Hippocampal formation (tissue), 2 donors: ENCODE data around the gene CIDEB.
A peak's percentile ranks its signal among the peaks of the same experiment; 100 is the strongest.
"Not testable (repeated sequence)": the region's sequence is repeated elsewhere in the genome, so short reads cannot be mapped to it uniquely, and the experiment has no call there.

Experiments used
- DNase-seq, 2 donors: peaks; one replicate each; lab custom pipeline; 2025; lab: John Stamatoyannopoulos, UW

The CIDEB gene, protein sequence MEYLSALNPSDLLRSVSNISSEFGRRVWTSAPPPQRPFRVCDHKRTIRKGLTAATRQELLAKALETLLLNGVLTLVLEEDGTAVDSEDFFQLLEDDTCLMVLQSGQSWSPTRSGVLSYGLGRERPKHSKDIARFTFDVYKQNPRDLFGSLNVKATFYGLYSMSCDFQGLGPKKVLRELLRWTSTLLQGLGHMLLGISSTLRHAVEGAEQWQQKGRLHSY

GRCh38 chr14:24307575-24308341 is at the start of gene CIDEB:
TSS of gene CIDEB (minus strand) at chr14:24307977. CDS start at chr14:24307858, 119 bp downstream.
- peak; percentile 17 to 34 for DNase-seq

DNA sequence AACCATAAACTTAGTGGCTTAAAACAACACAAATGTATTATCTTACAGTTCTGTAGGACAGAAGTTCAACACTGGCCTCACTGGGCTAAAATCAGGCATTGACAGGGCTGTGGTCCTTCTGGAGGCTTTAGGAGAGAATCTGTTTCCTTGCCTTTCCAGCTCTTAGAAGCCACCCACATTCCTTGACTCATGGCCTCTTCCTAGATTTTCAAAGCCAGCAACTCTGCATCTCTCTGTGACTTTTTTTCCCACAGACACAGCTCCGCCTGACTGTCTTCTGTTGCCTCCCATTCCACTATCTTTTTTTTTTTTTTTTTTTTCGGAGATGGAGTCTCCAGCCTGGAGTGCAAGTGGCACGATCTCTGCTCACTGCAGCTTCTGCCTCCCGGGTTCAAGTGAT is 48.4 kb upstream of the CIDEB start:
- DNase-seq, result no peak

- no peak for DNase-seq
Measured at GRCh38 chr14:24355009-24355408, 47.2 kb upstream of the CIDEB start.

DNA sequence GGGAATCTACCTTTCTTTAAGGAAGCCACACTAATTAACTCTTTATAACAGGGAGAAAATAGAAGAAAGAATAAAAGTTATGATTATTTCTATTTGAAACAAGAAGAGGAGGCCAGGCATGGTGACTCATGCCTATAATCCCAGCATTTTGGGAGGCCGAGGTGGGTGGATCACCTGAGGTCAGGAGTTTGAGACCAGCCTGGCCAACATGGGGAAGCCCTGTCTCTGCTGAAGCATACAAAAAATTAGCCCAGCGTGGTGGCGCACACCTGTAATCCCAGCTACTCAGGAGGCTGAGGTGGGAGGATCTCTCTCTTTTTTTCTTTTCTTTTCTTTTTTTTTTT is 46.7 kb upstream of the CIDEB start:
- not testable (repeated sequence) for DNase-seq

DNA sequence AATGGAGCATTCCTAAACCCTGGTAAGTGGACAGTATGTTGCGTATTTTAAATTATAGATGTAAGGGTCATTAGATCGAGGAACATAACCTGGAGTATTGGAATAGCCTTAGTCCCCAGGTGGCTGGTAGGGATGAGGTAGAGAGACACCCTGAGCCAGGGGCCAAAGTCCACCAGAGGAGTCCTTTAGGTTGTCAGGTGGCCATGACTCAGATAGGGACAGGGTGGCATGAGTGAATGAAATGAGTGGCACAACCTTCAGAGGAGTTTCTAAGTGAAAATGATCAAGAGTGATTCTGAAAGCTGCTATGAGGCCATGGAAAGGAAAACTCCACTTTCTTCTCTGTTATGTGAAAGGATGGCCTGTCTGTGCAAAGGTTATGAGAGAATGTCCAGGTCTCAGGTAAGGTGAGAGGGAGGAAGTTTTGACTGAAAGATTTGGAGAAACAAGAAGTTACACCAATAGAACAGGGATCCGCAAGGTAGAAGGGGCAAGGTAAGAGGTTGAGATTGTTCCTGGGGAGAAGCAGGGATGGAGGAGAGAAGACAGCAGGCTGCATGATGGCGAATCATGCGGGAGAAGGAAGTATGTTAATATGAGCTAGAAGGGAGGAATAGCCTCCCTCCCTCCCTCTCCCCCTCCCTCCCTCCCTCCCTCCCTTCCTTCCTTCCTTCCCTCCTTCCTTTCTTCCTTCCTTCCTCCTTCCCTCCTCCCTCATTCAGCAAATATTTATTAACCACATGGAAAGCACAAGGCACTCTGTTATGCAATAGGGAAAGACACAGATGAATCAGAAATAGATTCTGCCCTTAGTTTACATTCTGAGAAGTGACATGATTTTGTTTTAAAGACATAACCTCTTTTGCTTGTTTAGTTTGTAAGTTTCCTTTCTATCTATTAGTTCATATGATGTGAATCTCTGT is 46.0 kb upstream of the CIDEB start:
- DNase-seq, result no peak

- no peak for DNase-seq
Measured at GRCh38 chr14:24351517-24351916, 43.7 kb upstream of the CIDEB start.

GRCh38 chr14:24349742-24350141 is 42.0 kb upstream of the CIDEB start:
- no peak for DNase-seq

DNA sequence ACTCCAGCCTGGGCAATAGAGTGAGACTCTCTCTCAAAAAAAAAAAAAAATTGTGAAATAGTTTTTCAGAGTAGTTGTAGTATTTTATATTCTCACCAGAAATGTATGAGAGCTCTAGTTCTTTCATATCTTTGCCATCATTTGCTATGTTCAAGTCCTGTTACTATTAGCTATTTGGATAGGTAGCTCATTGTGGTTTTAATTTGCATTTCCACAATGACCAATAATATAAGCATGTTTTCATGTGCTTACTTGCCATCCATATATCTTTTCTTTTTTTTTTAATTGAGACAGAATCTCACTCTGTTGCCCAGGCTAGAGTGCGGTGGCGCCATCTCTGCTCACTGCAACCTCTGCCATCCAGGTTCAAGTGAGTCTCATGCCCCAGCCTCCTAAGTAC is 40.4 kb upstream of the CIDEB start:
- DNase-seq, result no peak

DNA sequence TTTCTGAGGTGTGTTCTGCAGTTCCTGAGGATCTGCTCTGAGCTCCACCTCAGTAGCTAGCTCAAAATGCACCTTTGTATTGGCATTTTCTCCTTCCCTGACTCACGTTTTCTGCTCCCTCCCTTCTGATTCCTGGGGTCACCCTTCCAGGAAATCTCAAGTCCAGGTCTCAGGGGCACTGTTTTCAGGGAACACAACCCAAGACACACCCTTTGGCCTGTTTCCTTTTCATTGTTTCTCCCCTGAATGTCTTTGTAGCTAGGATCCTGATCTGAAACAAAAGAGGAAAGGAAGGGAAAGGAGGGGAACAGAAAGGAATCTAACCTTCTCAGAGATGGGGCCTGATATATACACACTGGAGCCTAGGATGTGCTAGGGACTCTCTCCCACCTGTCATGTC is 39.4 kb upstream of the CIDEB start:
- DNase-seq, result no peak

- no peak for DNase-seq
Measured at GRCh38 chr14:24343795-24344660, 36.3 kb upstream of the CIDEB start.

DNA sequence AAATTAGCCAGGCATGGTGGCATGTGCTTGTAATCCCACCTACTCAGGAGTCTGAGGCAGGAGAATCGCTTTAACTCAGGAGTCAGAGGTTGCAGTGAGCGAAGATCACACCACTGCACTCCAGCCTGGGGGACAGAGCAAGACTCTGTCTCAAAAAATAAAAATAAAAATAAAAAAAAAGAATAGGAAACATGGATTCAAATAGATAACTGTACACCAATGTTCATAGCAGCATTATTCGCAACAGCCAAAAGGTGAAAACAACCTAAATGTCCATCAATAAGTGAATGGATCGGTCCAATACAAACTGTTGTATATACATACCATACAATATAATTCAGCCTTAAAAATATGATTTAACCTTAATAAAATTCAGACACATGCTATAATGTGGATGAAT is 35.1 kb upstream of the CIDEB start:
- DNase-seq, result no peak

DNA sequence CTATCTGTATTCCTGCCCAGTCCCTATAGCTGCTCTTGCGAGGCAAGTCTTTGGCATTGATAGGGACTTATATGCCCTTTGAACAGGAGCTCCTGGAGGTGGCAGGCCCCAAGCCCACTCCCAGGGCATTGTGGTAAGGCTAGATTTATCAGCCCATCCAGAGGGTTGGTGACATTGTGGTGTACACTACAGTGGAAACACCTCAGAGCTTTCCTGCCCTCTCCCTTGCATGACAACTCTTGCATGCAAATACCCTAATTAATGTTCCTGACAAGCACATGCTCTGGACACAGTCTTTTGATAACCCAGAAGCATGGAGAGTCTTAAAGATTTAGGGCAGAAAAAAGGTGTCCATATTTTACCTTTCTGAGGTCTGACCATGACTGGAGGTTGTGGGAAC is 32.8 kb upstream of the CIDEB start:
- DNase-seq, result no peak

- no peak for DNase-seq
Measured at GRCh38 chr14:24339284-24340151, 31.7 kb upstream of the CIDEB start, which contains the start of gene RIPK3. TSS of gene RIPK3 (minus strand) at chr14:24339991. CDS start at chr14:24339826, 165 bp downstream.

DNA sequence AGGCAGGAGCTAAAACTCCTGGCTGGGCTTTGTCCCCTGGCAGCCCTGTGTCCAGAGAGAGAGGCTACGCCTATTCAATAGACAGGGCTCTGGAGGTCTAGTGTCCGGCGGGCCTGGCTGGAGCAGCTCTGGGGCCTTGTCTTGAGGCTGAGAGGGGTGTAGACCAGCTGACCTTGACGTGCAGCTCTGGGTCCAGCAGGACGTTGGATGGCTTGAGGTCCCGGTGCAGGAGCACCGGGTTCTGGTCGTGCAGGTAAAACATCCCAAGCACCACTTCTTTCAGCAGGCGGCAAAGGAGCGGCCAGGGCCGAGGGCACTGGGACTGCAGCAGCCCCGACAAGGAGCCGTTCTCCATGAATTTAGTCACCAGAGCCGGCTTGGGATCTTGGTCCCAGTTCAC is 31.1 kb upstream of the CIDEB start:
- no peak for DNase-seq

DNA sequence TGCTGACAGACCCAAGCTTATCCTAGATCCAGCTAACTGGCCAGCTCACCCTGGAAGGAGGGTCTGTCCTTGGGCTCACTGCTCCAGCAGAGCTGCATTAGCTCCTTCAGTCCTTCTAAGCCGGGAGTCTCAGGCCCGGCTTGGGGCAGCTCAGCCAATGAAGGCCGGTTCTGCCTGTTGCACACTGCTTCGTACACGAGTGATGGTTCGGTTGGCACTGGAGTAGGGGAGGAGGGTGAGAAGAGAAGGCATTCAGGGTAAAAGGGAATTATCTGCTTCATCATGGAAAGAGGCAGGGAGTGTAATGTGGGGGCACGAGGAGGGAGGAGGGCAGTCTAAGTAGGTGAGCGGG is 30.0 kb upstream of the CIDEB start:
- DNase-seq, result no peak

DNA sequence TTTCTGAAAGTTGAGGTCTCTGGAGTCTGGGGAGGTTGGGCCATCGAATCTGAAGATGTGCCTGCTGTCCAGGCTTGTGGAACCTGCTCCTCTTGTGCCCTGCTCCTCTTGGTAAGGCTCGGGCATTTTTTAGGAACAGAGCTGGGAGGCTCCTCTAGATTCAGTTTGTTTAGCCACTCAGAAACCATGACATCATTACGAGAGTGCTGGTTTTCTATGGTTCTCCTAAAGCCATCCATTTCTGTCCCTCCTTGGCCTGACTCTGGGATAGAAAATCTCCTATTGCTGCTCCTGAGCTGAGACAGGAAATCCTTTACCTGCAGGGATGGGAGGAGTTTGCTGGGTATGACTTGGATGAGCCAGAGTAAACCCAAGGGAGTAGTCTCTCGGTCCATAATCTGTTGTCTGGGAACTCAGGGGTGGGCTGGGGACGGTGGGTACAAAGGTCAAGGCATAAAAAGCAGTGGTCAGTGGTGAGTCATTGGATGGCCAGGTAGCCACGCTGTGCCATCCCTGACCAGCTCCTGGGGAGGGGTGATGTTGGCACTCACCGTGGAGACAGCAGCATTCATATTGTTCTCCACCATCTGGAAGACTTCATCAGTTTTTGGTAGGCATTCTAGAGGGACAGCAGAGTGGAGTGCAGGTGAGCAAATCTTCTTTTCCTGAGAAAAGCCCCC is 29.5 kb upstream of the CIDEB start:
- no peak for DNase-seq

- no peak for DNase-seq
Measured at GRCh38 chr14:24335461-24336171, 27.8 kb upstream of the CIDEB start.

DNA sequence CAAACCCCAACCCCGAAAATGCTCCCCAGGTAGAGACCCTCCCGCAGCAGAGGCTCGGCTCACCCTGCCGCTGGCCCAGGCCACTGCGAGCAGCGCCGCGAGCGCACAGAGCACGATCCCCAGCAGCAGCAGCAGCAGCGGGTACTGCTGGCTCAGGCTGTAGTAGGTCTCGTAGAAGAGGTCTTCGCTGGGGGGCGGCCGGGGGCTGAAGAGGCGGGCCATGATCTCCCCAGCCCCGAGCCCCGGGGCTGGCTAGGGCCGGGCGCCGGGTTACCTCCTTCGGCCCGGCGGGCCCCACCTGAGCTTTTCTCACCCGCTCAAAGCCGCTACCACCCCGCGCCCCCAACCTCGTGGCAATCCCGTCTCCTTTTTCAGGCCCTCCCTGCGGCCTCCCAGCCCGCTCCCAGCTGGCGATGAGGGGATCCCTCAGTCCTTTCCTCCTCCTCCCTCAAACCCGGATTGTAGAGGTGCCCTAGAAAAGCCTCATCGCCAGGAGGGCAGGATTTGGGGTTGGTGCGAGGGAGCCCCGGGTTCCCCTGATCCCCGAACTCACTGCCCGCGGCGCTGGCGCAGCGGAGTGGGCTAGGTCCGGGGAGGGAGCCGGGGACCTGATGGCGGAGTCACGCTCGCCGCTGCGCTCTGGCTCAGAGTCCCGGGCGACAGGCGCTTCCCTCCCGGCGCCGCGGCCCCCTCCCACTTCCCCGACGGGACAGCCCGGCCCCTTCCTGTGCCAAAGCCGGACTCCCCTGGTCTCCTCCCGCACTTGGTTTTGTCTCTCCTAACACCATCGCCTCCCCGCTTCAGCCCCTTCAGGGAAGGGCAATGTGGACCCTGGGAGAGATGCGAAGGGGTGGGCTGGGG is 26.9 kb upstream of the CIDEB start, which contains the start of gene ADCY4:
Gene ADCY4 (minus strand): TSS at position 641 of the 861 bp plus-strand sequence. CDS start 419 bp downstream, at position 222.
- no peak for DNase-seq
